Femur (tissue), 1 donor: ENCODE results near the gene SPOCK1.

Experiments
- DNase-seq: peaks from one replicate; pipeline ENCODE4 v3.0.0-alpha.2; 2017

SPOCK1 gene

DNA sequence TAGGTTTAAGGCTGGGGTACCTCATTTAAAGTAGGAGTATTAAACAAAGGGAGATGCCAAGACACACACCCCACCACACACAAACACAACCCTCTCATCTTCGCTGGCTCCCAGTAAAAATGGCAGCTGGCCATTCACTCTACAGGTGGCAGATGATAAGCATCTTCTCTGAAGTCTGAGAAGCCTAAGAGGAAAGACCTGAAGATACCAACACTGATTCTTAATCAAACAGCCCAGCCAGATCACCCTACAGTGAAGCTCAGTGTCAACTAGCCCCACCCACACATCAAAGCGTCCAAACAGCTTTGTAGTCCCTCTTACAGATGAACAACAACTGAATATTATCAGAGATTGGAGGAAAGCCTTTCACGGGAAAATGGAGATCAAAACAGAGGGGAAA is 59.5 kb downstream of the SPOCK1 start:
- DNase-seq: no peak

DNA sequence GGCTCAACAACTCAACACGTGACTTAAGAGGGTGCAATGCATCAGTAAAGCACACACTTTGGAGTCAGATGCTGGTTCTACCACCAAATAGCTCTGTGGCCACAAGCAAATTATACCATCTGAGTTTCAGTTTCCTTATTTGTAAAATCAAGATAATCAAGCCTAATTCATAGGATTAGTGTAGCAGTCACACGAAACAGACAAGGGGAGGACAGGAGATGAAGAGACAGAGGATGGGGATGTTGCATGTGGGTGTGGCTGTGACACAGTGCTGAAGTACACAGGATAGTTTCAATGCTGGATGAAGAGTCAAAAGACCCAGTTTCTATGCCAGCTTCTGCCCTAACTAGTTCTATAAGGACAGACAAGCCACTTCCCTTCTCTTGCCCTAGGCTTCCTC is 60.2 kb downstream of the SPOCK1 start:
- no peak for DNase-seq

- no peak for DNase-seq
Observed at GRCh38 chr5:137437774-137438173, 61.4 kb downstream of the SPOCK1 start.

- no peak for DNase-seq
Observed at GRCh38 chr5:137433539-137433938, 65.6 kb downstream of the SPOCK1 start.

- no peak for DNase-seq
Observed at GRCh38 chr5:137432376-137432775, 66.8 kb downstream of the SPOCK1 start.

GRCh38 chr5:137431051-137431450 is 68.1 kb downstream of the SPOCK1 start:
- no peak for DNase-seq

DNA sequence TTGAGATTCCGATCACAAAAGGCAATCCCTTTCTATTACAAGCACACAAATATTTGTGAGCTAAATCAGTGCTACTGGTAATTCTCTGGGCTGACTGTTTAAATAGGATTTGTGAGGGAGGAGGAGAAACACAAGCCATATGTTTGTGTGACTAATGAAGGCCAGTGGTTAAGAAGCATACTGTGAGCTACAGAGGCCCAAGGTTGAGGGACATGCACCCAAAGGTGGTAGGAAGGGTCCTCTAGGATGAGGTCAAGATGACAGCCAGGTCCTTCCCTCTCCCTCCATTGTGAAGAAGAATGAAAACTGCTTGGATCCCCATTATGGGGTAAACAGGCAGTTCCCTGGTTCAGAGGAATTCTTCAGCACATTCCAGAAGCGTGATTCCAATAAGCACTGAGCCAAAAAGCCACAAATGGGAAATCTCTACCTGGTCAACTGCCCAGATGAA is 83.9 kb downstream of the SPOCK1 start:
- no peak for DNase-seq

DNA sequence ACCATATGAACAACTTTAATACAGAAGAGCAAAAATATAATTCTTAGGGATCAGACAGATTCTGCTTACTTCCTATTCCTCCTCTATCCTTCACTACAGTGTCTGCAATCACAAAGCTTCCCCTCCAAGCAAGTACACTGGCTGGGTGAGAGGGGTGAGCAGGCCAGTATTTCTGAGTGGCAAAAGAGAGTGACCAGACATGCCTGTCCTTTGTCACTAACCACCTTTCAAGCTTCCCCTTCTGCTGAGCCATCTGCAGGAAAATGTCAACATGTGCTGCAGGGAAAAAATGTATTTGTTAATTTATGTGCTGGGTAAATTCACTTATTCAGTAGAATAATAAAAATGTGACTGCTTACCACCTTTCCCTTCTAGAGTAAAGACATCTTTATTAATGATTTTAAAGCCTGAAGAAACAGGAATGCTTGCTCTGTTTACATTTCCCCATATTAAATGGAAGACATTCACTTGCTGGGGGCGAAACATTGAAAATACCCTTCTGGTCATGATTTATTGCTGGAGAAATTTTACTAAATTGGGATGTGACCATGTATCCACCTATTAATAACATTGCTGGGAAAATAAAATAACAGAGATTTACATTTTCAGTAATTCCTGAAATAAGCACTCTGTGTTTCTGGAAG is 84.9 kb downstream of the SPOCK1 start:
- no peak for DNase-seq

DNA sequence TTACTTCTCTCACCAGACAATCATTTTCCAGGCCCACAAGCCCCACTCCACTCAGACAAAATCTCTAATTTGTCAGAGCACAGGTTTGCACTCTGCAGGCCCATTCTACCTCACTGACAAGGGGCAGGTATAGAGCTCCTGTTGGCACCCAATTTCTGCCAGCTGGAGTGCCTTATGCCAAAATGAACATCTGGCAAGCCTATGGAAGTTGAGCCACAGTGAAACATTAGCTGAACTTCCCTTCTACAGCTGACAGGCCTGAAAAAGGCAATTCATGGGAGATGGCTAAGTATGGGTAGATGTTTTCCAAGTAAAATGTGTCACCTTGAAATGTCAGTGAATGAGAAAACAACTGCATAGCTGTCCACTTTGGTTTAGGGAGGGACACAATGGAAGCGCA is 87.0 kb downstream of the SPOCK1 start:
- no peak for DNase-seq

DNA sequence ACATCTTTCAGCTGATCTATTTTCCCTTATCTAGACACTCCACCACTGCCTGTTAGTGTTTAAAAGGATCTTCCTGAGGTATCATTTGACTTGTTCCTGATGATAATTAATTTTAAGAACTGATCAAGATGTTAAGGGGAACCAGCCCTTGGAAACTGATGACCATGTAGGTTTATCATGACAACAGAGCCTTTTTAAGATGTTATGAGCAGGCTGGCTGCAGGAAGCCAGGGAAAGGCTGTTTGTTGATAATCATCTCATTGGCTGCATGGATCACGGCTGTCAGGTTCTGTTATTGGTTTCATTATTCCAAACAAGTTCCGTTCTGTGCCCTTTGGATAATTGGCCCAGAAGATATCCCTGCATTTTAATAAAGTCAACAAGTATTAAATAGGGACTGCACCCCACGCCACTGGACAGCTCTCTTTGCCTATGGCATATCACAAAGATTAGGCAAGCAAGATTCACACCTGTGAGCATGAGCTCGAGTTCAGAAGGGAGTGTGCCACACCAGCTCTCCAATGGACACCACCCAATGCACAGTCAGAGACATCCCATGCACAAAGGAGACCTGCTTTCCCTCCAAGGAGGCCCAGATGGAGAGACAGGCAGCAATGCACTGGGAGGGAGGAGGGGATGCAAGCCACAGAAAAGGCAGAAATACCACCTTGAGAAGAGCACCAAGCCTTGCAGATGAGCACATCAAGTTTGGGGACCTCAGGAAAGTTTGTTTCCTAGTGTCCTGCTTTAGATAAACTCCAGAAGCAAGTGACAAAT is 88.7 kb downstream of the SPOCK1 start:
- no peak for DNase-seq

DNA sequence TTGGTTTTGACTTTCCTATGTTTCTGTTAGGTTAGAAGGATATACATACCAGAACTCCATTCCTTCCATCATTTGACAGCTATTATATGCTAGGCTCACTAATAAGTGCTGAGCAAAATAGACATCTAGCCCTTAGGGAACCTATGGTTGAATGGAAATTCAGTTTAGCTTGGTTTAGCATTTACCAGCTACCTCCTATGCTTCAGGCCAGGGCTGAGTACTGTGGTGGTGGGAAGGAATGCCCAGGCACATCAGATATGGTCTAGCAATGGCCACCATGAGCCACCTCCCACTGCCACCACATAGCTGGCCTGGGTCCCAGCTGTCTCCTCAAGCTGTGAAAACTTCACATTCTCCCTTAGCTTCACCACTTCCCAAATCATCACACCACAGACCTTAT is 89.4 kb downstream of the SPOCK1 start:
- DNase-seq: no peak

DNA sequence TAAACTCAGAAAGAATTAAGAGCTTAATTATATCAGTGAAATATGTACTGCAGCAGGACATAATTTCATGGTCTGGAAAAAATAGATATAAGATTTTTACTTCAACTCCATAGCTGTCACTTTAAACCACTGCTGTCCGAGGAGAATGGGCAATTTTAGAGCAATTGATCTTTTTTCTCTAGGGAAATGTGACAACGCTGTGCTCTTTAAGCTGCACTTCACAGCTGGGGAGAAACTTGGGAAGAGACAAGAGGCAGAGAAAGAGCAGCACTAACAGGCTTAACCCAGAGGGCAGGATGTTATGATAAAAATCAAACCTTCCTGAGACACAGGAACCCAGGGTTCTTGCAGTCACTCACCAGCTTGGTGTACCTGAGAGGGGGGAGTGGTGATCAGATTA is 92.0 kb downstream of the SPOCK1 start:
- no peak for DNase-seq

GRCh38 chr5:137405393-137405792 is 93.7 kb downstream of the SPOCK1 start:
- no peak for DNase-seq

DNA sequence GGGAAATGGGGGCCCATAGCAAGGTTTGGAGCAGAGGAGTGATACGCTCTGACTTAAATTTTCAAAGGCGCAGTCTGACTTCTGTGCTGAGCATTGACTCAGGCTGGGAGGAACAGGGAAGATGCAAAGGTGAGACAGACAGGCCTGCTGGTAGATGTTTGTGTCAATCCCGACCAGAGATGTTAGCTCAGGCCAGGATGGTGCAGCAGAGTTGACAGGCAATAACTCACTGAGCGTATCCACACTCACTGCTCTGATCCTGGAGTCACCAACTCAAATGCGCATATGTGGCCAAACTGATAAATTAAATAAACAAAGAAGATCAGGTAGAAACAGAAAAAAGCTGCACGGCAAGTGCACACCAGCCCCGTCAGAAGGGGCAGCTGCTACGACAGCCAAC is 95.3 kb downstream of the SPOCK1 start:
- DNase-seq: no peak

- DNase-seq: no peak
Observed at GRCh38 chr5:137402436-137403187, 96.5 kb downstream of the SPOCK1 start.

- no peak for DNase-seq
Observed at GRCh38 chr5:137401946-137402345, 97.2 kb downstream of the SPOCK1 start.

- no peak for DNase-seq
Observed at GRCh38 chr5:137400571-137400970, 98.6 kb downstream of the SPOCK1 start.

DNA sequence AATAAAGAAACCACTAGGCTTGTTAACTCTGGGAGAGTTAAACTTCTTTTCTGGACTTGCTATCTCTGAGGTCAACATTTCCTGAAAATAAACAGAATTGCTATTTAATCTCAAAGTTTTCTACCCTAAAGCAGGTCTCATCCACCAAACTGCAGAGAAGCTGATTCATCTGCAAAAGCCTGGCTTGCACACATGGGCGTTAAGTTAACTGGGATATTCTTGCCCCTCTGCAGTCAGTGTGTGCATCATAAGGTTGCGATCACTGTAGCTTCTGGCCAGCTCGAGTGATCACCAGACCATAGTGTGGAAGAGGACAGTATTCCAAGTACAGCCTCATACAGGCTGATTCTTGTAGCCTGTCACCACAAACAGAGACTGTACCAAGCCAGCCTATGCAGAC is 99.2 kb downstream of the SPOCK1 start:
- no peak for DNase-seq

- no peak for DNase-seq
Observed at GRCh38 chr5:137398751-137399150, 100.4 kb downstream of the SPOCK1 start.

DNA sequence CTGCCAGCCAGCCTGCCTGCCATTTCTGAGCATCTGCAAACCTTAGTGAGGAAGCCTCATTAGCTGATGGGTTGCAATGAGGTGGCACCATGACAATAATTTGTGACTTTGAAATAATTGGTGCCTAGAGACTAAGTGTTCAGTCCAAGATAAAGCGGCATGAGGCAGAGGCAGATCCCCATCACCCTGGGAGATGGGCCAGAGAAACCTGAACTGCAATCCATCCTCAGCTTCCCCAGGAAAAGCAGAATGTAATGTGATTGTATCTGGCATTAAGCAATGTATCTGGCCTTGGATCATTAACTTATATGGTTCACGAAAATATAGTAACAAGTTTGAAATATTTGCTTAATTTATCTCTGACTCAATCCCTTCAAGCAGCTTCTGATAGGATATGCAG is 101.0 kb downstream of the SPOCK1 start:
- no peak for DNase-seq

DNA sequence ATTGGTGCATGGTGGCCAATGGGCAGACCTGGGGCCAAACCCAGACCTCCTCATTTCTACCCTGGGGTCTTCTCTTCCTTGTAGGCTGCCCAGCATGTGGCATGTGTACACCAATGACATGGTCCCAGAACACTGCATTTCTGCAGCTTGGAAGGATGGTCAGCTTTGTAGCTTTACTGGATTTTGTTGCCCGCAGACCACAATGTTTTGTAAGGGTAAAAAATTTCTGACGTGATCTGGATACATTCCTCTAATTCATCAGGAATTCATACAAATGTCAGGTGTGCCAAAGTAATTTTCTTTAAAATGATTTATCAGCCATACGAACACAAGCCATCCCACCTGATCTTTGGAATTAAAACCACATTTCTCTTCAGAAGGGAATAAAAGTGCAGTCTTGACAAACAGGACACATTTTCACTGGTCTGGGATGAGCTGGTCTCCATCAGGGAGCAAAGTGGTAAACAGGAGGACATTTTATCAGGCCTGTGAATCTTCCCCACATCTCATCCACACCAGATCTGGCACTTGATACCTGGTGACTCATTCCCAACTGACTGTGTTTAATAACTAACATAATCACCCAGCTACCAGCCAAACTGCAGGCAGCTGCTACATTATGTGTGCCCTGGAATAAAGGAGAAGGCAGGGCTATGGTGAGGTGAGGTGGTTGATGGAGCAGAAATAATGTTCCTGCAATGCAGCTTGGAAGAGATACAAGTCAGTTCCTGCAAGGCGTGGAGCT is 103.9 kb downstream of the SPOCK1 start:
- DNase-seq: no peak

- no peak for DNase-seq
Observed at GRCh38 chr5:137394380-137394779, 104.7 kb downstream of the SPOCK1 start.
